GM12865 (cell line): ENCODE measurements around the gene ANKS6.

ENCODE experiments used
- DNase-seq: peaks from one replicate; pipeline ENCODE4 v3.0.0; 2010; ENCODE audit warnings: low read depth
- H3K4me3 ChIP-seq: 2 replicates; pipeline ENCODE4 v1.5.1; 2011; ENCODE audit warnings: mild to moderate bottlenecking, low read depth, low read length, control low read depth
- TF ChIP-seq, protein P1 (sequence below): IDR thresholded peaks from 2 replicates; pipeline ENCODE4 v1.5.1; 2011; ENCODE audit warnings: low read length, control low read depth, low read depth, inconsistent platforms; ENCODE audit not compliant: insufficient read depth; ENCODE audit errors: missing control alignments

ANKS6 gene

GRCh38 chr9:98818764-98819163 is 22.4 kb upstream of the ANKS6 start:
- no peak overlapping the region for H3K4me3 ChIP-seq
- DNase-seq: no peak
- TF ChIP-seq, protein P1, sequence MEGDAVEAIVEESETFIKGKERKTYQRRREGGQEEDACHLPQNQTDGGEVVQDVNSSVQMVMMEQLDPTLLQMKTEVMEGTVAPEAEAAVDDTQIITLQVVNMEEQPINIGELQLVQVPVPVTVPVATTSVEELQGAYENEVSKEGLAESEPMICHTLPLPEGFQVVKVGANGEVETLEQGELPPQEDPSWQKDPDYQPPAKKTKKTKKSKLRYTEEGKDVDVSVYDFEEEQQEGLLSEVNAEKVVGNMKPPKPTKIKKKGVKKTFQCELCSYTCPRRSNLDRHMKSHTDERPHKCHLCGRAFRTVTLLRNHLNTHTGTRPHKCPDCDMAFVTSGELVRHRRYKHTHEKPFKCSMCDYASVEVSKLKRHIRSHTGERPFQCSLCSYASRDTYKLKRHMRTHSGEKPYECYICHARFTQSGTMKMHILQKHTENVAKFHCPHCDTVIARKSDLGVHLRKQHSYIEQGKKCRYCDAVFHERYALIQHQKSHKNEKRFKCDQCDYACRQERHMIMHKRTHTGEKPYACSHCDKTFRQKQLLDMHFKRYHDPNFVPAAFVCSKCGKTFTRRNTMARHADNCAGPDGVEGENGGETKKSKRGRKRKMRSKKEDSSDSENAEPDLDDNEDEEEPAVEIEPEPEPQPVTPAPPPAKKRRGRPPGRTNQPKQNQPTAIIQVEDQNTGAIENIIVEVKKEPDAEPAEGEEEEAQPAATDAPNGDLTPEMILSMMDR: no peak

DNA sequence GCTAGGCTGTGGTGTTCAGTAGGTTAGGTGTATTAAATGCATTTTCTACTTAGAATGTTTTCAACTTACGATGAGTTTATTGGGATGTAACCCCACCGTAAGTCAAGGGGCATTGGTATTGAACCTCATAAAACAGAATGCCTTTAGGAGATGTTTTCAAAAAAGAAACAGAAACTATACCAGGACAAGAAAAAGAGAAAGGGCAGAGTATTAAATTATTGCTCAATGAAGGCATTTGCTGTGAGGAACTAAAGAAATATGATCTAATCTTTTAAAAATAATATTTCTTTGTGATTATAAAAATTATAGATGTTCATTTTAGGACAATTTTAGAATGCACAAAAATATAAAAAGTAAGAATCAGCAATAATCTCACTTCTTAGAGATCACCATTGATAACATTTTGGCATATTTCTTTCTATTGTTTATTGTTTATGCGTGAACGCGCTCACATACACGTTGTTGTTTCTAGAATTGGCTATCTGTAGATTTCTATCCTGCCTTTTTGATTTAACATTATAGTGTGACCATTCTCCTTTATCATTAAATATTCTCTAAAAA is 19.1 kb upstream of the ANKS6 start:
- TF ChIP-seq, protein P1: no peak
- no peak overlapping the region for H3K4me3 ChIP-seq

GRCh38 chr9:98811051-98811650 is 14.8 kb upstream of the ANKS6 start:
- TF ChIP-seq, protein P1: no peak
- no peak overlapping the region for H3K4me3 ChIP-seq
- DNase-seq: no peak

More for the DNA sequence above, 19.1 kb upstream of the ANKS6 start:
- DNase-seq: no peak

DNA sequence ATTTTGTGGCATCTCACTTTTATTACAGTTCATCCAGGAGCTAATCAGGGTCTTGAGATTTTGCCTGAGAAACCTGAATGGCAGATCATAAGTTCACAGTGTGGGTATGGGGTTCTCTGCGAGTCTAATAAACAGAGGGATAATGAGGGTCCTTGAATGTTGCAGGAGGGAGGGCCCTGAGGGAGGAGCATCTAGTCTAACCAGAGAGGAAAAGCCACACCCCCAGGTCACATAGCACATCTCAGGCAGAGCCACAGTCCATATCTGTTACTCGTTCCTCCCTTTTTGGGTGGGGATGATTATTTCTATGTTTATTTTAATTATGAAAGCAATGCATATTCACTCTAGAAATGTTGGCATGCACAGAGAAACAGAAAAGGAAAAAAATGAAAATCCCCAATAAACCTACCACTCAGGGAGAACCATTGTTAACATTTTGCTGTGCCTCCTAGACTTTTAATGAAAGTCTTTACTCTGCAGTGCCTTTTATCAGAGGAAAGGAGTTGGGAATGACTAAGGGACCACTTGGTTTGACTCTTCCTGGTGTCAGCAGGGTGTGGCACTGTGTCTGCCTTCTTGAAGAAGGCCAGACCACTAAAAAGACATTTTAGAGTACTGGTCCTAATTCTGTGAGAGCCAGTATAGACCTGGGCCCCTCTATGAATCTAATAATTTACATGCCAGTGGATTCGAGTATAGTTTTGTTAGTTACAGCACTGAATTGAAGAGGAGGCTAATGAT is 13.9 kb upstream of the ANKS6 start:
- DNase-seq: no peak
- TF ChIP-seq, protein P1: no peak
- H3K4me3 ChIP-seq: no peak overlapping the region

GRCh38 chr9:98809311-98810101 is 13.2 kb upstream of the ANKS6 start:
- TF ChIP-seq, protein P1: no peak
- H3K4me3 ChIP-seq: no peak overlapping the region
- no peak for DNase-seq

DNA sequence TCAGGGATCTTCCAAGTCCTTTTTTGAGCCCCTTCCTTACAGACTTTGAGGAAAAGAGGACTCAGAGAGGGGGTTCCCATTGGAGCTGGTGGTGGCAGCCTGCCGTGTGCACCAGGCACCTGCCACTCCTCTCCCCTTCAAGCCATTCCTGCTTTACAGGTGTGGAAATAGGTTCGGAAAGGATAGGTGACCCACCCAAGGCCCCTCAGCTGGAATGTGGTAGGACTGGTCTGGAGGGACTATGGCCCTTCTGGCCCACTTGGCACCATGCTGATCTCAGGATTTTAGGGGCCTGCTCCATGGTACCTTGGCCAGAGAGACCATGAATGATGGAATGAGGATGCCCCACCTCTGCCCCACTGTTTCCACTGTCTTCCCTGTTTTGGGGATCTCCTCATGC is 12.5 kb upstream of the ANKS6 start:
- TF ChIP-seq, protein P1: no peak
- no peak overlapping the region for H3K4me3 ChIP-seq
- DNase-seq: no peak
